ENCODE measurements around the gene ARL4C. TPM values are rescaled to one million over a fixed set of nuclear protein-coding genes. Genes with fewer than 3 reads are reported as not detected.

The ARL4C gene
- total RNA-seq, 1 experiment from 2014 or later, result 111 TPM

GRCh38 chr2:234448506-234449184 is 48.2 kb downstream of the ARL4C start:
- DNase-seq (ENCODE audit: low read depth), result no peak

- no peak for DNase-seq (ENCODE audit: low read depth)
Measured at GRCh38 chr2:234447963-234448362, 48.9 kb downstream of the ARL4C start.

- DNase-seq (ENCODE audit: low read depth), result no peak
Measured at GRCh38 chr2:234447189-234447588, 49.7 kb downstream of the ARL4C start.

- no peak for DNase-seq (ENCODE audit: low read depth)
Measured at GRCh38 chr2:234446404-234447076, 50.3 kb downstream of the ARL4C start.

GRCh38 chr2:234444893-234445292 is 52.0 kb downstream of the ARL4C start:
- peak; percentile 59 for DNase-seq (ENCODE audit: low read depth)

GRCh38 chr2:234444242-234444730 is 52.6 kb downstream of the ARL4C start:
- no peak for DNase-seq (ENCODE audit: low read depth)

Data from HT1080 (cell line).